Astrocyte of the cerebellum (primary cell): ENCODE results near the gene F12.

Experiments used
- DNase-seq: peaks from one replicate; pipeline ENCODE4 v3.0.0-alpha.2; 2011; ENCODE audit warnings: low read depth
- H3K4me3 ChIP-seq: 2 replicates; pipeline ENCODE4 v1.5.1; 2011; ENCODE audit warnings: mild to moderate bottlenecking, low read depth, low read length, moderate library complexity
- in situ Hi-C: cut with HindIII; loops from 2 replicates; pipeline ENCODE4 v1.10.0; 2017; ENCODE audit warnings: low sequenced_read_pairs
- TF ChIP-seq, protein P1 (sequence below): IDR thresholded peaks from 2 replicates; pipeline ENCODE4 v1.5.1; 2012; ENCODE audit warnings: low read length, low read depth, moderate library complexity, mild to moderate bottlenecking; ENCODE audit errors: missing control alignments

The F12 gene

GRCh38 chr5:177403102-177403791 lies 6.1 kb downstream of the F12 start:
- no peak for DNase-seq
- peak overlapping the region; percentile 50 for H3K4me3 ChIP-seq
- TF ChIP-seq, protein P1, sequence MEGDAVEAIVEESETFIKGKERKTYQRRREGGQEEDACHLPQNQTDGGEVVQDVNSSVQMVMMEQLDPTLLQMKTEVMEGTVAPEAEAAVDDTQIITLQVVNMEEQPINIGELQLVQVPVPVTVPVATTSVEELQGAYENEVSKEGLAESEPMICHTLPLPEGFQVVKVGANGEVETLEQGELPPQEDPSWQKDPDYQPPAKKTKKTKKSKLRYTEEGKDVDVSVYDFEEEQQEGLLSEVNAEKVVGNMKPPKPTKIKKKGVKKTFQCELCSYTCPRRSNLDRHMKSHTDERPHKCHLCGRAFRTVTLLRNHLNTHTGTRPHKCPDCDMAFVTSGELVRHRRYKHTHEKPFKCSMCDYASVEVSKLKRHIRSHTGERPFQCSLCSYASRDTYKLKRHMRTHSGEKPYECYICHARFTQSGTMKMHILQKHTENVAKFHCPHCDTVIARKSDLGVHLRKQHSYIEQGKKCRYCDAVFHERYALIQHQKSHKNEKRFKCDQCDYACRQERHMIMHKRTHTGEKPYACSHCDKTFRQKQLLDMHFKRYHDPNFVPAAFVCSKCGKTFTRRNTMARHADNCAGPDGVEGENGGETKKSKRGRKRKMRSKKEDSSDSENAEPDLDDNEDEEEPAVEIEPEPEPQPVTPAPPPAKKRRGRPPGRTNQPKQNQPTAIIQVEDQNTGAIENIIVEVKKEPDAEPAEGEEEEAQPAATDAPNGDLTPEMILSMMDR, result no peak
- in situ Hi-C loops, result no loop called here

DNA sequence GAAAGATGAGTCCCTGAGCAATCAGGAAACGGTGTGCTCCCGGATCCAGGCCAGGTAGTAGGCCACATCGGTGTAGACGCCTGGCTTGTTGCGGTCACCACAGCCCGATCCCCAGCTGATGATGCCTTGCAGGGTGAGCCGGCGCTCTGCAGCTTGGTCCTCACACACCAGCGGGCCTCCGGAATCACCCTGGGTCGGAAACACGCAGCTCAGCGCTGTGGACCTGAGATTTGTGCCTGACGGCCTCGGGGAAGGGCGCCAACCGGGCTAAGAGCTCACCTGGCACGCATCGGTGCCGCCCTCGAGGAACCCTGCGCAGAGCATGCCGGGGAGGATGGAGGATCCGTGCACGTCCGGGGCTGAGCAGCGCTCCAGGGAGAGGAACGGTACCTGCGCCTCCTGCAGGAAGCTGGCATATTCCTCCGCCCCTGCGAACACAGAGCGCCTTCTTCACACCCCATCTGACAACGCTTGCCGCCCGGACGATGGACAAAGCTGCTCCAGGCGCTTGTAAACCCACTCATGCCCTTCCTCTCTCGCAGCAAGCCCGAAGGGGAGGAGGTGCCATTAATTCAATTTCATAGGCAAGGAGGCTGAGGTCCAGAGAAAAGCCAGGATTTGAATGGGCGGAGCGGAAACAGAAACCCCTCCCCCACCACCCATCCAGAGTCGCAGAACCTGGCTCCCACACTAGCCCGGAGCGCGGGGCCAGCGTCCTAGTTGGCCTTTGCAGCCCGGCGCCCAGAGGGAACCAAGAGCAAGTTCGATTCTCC lies 6.9 kb downstream of the F12 start:
- peak overlapping the region; percentile 50 for H3K4me3 ChIP-seq
- no peak for DNase-seq
- in situ Hi-C loops, result no loop called here
- TF ChIP-seq, protein P1, result peak; percentile 57

DNA sequence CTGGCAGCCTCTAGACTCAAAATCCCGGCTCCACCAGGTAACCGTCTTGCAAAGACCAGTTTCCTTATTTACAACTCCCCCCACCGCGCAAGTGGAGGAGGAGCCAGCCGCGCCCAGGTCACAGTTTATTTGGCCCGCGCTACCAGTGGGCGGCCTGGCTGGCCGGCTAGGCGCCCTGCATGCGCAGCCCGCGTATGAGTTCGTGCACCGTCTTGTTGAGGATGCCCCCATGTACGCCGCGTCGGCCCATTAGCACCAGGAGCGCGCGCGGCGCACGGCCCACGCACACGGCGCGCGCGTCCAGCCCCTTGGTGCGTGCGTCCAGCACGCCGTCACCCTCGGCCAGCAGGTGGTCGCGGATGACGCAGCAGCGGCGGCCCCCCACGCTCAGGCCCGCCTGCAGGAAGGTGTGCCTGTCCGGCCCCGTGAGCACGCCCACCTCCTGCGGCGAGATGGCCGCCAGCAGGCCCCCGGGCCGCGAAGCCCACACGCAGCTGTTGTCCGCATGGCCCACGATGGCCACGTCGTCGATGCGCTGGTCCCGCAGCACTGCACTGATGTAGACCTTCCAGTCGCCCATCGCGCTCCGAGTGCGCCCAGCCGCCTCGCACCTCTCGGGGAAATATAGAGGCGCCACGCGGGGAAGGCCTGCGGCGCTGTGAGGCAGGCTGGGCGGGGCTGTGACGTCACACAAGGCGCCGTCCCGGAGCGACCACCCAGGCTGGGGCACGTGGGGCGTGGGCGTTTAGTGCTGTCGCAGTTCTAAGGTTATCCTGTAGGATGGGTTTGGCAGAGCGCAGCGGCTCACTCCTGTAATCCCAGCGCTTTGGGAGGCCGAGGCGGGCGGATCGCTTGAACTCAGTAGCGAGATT lies 9.1 kb downstream of the F12 start, which contains the start of gene PFN3:
PFN3 (minus strand) TSS at position 665 of the 872 bp plus-strand sequence; CDS start at position 580, 85 bp downstream.
- in situ Hi-C loops, result no loop called here
- TF ChIP-seq, protein P1, result no peak
- DNase-seq, result no peak
- H3K4me3 ChIP-seq, result no peak within 1 kb of the TSS

- TF ChIP-seq, protein P1, result no peak
- no peak overlapping the region for H3K4me3 ChIP-seq
- no peak for DNase-seq
- in situ Hi-C loops, result no loop called here
Observed at GRCh38 chr5:177397875-177398390, 11.4 kb downstream of the F12 start.

GRCh38 chr5:177396807-177397206 lies 12.6 kb downstream of the F12 start:
- no peak for DNase-seq
- H3K4me3 ChIP-seq, result no peak overlapping the region
- in situ Hi-C loops, result no loop called here
- TF ChIP-seq, protein P1, result no peak

GRCh38 chr5:177396078-177396477 lies 13.3 kb downstream of the F12 start:
- H3K4me3 ChIP-seq, result no peak overlapping the region
- TF ChIP-seq, protein P1, result no peak
- in situ Hi-C loops, result no loop called here
- no peak for DNase-seq
